Natural killer cell (primary cell): ENCODE results near the gene SLC9A8. TPM values are rescaled to one million over a fixed set of nuclear protein-coding genes. Genes with fewer than 3 reads are reported as not detected.

ENCODE experiments used
- ATAC-seq, 3 donors: fragments of 150-1000 bp in 2 of 3; fragments of 200-7000 bp in 1 of 3; cut with Tn5 transposase; 1 replicate in 1 of 3; 2 replicates in 2 of 3; pipeline ENCODE4 v1.10.0; 2021; ENCODE audit warnings: mild to moderate bottlenecking in 2 of 3, moderate library complexity in 2 of 3
- DNase-seq, 2 donors: peaks; one replicate each; pipeline versions ENCODE4 v3.0.0 to v3.0.0-alpha.2; 2013 to 2021; ENCODE audit warnings: mixed read lengths in 1 of 2
- H3K27ac ChIP-seq: one replicate; pipeline ENCODE4 v1.5.1; 2013; ENCODE audit warnings: mild to moderate bottlenecking, low read length
- H3K27me3 ChIP-seq: one replicate; pipeline ENCODE4 v1.6.1; 2013; ENCODE audit warnings: low read length; ENCODE audit not compliant: control insufficient read depth, insufficient read depth
- H3K36me3 ChIP-seq: one replicate; pipeline ENCODE4 v1.6.1; 2013; ENCODE audit warnings: low read length; ENCODE audit not compliant: control insufficient read depth, insufficient read depth
- H3K4me1 ChIP-seq: one replicate; pipeline ENCODE4 v1.6.1; 2013; ENCODE audit warnings: low read length; ENCODE audit not compliant: control insufficient read depth, insufficient read depth
- H3K4me3 ChIP-seq: one replicate; pipeline ENCODE4 v1.5.1; 2013; ENCODE audit warnings: low read length
- H3K9me3 ChIP-seq: one replicate; pipeline ENCODE4 v1.6.1; 2013; ENCODE audit warnings: low read length; ENCODE audit not compliant: control insufficient read depth, insufficient read depth
- H3K27ac Mint-ChIP-seq, 2 donors: one replicate each; pipeline ENCODE4 v1.8.0; 2022; ENCODE audit warnings: mild to moderate bottlenecking in 2 of 2, mixed read lengths in 2 of 2, moderate library complexity in 1 of 2
- H3K27me3 Mint-ChIP-seq, 2 donors: one replicate each; pipeline ENCODE4 v1.8.0; 2022; ENCODE audit warnings: low read depth in 2 of 2, mixed read lengths in 2 of 2
- H3K36me3 Mint-ChIP-seq: one replicate; pipeline ENCODE4 v1.8.0; 2022; ENCODE audit warnings: mixed read lengths
- H3K4me1 Mint-ChIP-seq, 2 donors: one replicate each; pipeline ENCODE4 v1.8.0; 2022; ENCODE audit warnings: mixed read lengths in 2 of 2
- H3K4me3 Mint-ChIP-seq: one replicate; pipeline ENCODE4 v1.8.0; 2022; ENCODE audit warnings: mild to moderate bottlenecking, moderate library complexity, mixed read lengths
- H3K9me3 Mint-ChIP-seq, 2 donors: one replicate each; pipeline ENCODE4 v1.8.0; 2022; ENCODE audit warnings: mixed read lengths in 2 of 2
- WGBS: methylation state at CpG from one replicate; pipeline ENCODE4 v1.1.7; 2013; ENCODE audit warnings: missing lambda C conversion rate; ENCODE audit not compliant: insufficient coverage; 5-methylcytosine and 5-hydroxymethylcytosine counted together
- intact Hi-C: fragments of 100-400 bp; cut with micrococcal nuclease; formaldehyde crosslinking; loops from one replicate; pipeline ENCODE4 v1.14.2; 2022
- total RNA-seq, 4 donors: library from RNA; stranded (reverse); fragments of 120-200 nt in 1 of 4; gene quantifications; one replicate each; pipeline versions ENCODE4 v1.2.3 to v1.2.4, GENCODE V29; 2013 to 2022
- TF ChIP-seq, protein P1 (sequence below): fragments of 200-600 bp; IDR thresholded peaks from one replicate; pipeline ENCODE4 v1.8.0; 2022; ENCODE audit warnings: antibody characterized with exemption

SLC9A8 gene
- total RNA-seq, 3 donors from 2014 or later (not counting 1 experiment from before 2014, with no cell fraction given): 54.5 to 68.7 (median 58.8) TPM

DNA sequence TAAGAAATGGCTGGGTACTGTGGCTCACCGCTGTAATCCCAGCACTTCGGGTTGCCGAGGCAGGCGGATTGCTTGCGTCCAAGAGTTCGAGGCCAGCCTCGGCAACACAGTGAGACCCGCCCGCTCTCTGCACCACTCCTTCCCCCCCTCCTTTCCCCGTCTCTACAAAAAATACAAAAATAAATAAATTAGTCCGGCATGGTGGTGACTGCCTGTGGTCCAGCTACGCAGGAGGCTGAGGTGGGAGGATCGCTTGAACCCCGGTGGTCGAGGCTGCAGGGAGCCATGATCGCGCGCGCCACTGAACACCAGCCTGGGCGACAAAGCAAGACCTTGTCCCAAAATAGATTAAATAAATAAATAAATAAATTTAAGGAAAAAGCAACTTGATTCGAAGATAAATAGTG is 123.1 kb downstream of the SLC9A8 start:
- DNase-seq: no peak
- peak overlapping the region; percentile 95 for H3K4me3 Mint-ChIP-seq
- H3K9me3 ChIP-seq: no peaks in the 10 kb centered on the region
- H3K27me3 Mint-ChIP-seq: no peaks in the 10 kb centered on the region
- 41% methylated on average over 15 of the region's 21 CpGs for WGBS
- peak overlapping the region; percentile 56 for H3K27ac ChIP-seq
- H3K4me1 Mint-ChIP-seq: peaks cover 37 to 38% of the 10 kb centered on the region in 2 donors
- H3K4me1 ChIP-seq: peaks cover 36% of the 10 kb centered on the region
- intact Hi-C loops: loop anchor here (1.0 kb wide), 1 partner anchor 20 kb away; the partner anchor contains the start of gene SPATA2
- no peaks in the 10 kb centered on the region for H3K36me3 ChIP-seq
- peak in 2 of 3 donors; percentile 1 to 7 for ATAC-seq
- H3K27ac Mint-ChIP-seq: peak overlapping the region; percentile 88 to 90
- peak overlapping the region; percentile 99 for H3K4me3 ChIP-seq
- TF ChIP-seq, protein P1, sequence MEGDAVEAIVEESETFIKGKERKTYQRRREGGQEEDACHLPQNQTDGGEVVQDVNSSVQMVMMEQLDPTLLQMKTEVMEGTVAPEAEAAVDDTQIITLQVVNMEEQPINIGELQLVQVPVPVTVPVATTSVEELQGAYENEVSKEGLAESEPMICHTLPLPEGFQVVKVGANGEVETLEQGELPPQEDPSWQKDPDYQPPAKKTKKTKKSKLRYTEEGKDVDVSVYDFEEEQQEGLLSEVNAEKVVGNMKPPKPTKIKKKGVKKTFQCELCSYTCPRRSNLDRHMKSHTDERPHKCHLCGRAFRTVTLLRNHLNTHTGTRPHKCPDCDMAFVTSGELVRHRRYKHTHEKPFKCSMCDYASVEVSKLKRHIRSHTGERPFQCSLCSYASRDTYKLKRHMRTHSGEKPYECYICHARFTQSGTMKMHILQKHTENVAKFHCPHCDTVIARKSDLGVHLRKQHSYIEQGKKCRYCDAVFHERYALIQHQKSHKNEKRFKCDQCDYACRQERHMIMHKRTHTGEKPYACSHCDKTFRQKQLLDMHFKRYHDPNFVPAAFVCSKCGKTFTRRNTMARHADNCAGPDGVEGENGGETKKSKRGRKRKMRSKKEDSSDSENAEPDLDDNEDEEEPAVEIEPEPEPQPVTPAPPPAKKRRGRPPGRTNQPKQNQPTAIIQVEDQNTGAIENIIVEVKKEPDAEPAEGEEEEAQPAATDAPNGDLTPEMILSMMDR: no peak
- no peaks in the 10 kb centered on the region for H3K9me3 Mint-ChIP-seq
- H3K36me3 Mint-ChIP-seq: no peaks in the 10 kb centered on the region
- H3K27me3 ChIP-seq: no peaks in the 10 kb centered on the region

DNA sequence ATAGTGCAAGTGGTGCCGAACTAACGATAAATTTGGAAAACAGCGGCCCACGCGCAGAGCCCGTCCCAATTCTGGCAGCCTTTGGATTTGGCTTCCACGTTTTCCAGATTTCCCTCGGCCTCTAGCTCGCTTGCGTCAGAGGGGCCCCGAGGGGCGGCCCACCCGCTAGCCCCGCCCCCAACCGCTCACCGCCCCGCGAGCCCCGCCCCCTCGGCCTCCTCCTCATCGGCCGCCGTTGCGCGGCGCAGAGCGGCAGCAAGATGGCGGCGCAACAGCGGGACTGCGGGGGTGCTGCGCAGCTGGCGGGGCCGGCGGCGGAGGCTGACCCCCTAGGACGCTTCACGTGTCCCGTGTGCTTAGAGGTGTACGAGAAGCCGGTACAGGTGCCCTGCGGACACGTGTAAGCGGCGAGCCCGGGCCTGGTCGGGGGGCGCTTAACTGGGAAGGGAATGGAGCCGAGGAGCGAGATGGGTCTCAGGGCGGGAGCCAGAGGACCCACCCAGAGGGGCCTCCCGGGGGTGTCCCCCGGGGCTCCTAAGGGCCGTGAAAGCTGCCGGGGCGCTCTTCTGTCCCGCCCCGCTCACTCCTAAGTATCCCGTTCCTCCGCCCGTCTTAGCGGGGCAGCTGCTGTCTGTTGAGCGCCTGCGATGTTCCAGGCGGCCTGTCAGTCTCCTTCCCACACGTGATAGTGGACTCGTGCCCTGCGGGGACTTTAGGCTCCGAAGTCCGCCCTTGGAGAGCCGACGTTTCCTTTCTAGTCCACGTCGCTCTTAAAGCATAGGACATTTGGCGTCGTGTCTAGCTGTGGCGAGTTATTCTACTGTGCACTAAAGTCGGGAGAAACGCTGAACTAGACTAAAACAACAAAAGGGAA is 123.8 kb downstream of the SLC9A8 start, which contains the start of gene RNF114:
TSS of gene RNF114 (plus strand) at position 245 of the 874 bp plus-strand sequence. CDS start at position 261, 16 bp downstream.
- under 1% methylated on average over 79 of the region's 79 CpGs for WGBS
- Mint-ChIP-seq H3K27ac (peak within 1 kb of the TSS; percentile 88 to 90), H3K9me3 (no peaks in the 10 kb centered on the region), H3K4me1 (peaks cover 43 to 45% of the 10 kb centered on the region in 2 donors), H3K4me3 (peak within 1 kb of the TSS; percentile 95), H3K36me3 (no peaks in the 10 kb centered on the region), H3K27me3 (no peaks in the 10 kb centered on the region)
- H3K4me3 ChIP-seq: peak within 1 kb of the TSS; percentile 99
- H3K27me3 ChIP-seq: no peaks in the 10 kb centered on the region
- peak within 1 kb of the TSS; percentile 92 for H3K27ac ChIP-seq
- no peaks in the 10 kb centered on the region for H3K9me3 ChIP-seq
- TF ChIP-seq, protein P1: no peak
- peaks cover 36% of the 10 kb centered on the region for H3K4me1 ChIP-seq
- peak; percentile 94 to 97 (median 97) for ATAC-seq
- no peaks in the 10 kb centered on the region for H3K36me3 ChIP-seq
- intact Hi-C loops: loop anchor here (1.0 kb wide), 1 partner anchor 21 kb away; the partner anchor contains the start of gene SPATA2
- DNase-seq: peak; percentile 86 to 96

DNA sequence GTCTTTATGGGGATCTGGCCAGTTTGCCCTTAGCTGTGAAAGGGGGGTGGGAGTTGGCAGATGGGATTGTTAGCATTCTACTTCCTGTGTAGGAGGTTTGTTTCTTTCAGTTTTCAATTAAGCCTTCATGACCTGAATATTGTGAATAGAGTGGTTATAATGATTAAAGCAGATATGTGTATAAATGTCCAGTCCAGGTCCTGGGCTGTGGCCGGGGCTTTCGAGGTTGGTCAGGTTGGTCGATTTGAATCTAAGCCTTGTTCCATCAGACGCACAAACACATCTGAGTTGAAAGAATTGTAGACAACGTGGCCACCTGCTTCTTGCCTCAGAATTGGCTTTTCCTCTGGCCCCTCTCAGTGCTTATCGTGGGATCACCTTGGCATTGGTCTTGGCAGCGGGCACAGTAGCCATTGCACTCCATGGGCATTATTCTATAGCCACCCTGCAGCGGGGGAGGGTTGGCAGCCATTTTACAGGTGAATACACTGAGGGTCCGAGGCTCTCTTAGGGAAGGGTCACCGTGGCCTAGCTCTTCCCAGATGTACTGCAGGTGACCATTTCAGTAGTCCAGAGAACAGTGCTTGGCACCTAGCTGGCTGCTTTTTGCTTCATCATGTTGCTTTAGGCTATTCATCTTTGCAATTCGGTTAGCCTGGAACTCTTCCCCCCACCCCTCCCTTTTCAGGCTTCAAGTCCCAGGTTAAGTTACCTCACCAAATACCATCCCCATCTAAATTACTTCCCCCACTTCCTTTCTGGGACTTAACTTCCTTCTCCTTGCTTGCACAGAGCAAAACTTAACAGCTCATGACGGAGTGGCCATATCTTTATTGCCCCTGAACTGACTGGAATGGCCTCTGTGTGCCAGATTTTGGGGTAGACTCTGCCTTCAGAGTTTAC is 124.7 kb downstream of the SLC9A8 start:
- Histone ChIP-seq H3K36me3 (peaks cover 2% of the 10 kb centered on the region), H3K4me1 (peaks cover 36% of the 10 kb centered on the region), H3K27me3 (no peaks in the 10 kb centered on the region), H3K9me3 (no peaks in the 10 kb centered on the region), H3K27ac (peak overlapping the region; percentile 92), H3K4me3 (peak overlapping the region; percentile 99)
- no peaks in the 10 kb centered on the region for H3K36me3 Mint-ChIP-seq
- peak in 1 of 2 donors; percentile 49 for DNase-seq
- no peaks in the 10 kb centered on the region for H3K9me3 Mint-ChIP-seq
- H3K4me3 Mint-ChIP-seq: peak overlapping the region; percentile 95
- 16% methylated on average over 12 of the region's 12 CpGs for WGBS
- peaks cover 47 to 49% of the 10 kb centered on the region in 2 donors for H3K4me1 Mint-ChIP-seq
- ATAC-seq: peak in 2 of 3 donors; percentile 6 to 38
- intact Hi-C loops: no loop called here
- H3K27ac Mint-ChIP-seq: peak overlapping the region; percentile 88 to 90
- TF ChIP-seq, protein P1: no peak
- H3K27me3 Mint-ChIP-seq: no peaks in the 10 kb centered on the region
